ENCODE measurements around the gene FBXL17.

The FBXL17 gene

GRCh38 chr5:108334225-108334624 lies 47.7 kb downstream of the FBXL17 start:
- TF ChIP-seq CTCF (IDR thresholded peaks at IDR 0.05; ENCODE audit: borderline replicate concordance, control extremely low read depth, extremely low read depth, insufficient read depth, missing control alignments): no peak
- no peak for DNase-seq (ENCODE audit: low spot score)
- in situ Hi-C loops (cut with MboI; ENCODE audit: low sequenced_read_pairs, unreplicated experiment): no loop called here

DNA sequence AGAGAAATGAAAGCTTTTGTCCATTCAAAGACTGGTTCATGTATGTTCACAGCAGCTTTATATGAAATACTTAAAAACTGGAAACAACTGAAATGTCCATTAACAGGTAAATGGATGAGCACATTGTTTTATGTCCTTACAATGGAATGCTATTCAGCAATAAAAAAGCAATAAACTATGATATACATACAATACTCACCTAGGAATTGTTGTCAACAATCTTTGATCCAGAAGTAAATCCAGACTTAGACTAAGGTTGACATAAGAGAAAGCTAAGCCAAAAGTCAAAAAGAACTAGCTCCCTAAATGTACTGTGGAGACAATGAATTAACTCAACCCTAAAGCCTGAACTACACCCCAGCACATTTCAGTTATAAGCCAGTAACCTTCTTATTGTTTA lies 54.9 kb downstream of the FBXL17 start:
- in situ Hi-C loops (cut with MboI; ENCODE audit: low sequenced_read_pairs, unreplicated experiment): no loop called here
- no peak for TF ChIP-seq CTCF (IDR thresholded peaks at IDR 0.05; ENCODE audit: borderline replicate concordance, control extremely low read depth, extremely low read depth, insufficient read depth, missing control alignments)

DNA sequence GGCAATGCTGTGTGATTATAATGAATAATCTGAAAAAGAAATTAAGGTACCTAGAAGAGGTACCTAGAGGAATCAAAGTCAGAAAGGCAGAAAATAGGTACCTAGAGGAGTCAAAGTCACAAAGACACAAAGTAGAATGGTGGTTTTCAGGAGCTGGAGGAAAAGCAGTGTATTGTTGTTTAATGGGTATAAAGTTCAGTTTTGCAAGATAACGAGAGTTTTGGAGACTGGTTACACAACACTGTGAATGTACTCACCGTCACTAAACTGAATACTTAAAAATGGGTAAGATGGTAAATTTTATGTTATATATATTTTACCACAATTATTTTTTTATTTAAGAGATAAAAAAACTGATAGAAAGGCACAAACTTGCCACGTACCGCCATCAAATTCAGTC lies 57.0 kb downstream of the FBXL17 start:
- no peak for DNase-seq (ENCODE audit: low spot score)
- in situ Hi-C loops (cut with MboI; ENCODE audit: low sequenced_read_pairs, unreplicated experiment): no loop called here
- no peak for TF ChIP-seq CTCF (IDR thresholded peaks at IDR 0.05; ENCODE audit: borderline replicate concordance, control extremely low read depth, extremely low read depth, insufficient read depth, missing control alignments)

More for the DNA sequence above, 54.9 kb downstream of the FBXL17 start:
- no peak for DNase-seq (ENCODE audit: low spot score)

DNA sequence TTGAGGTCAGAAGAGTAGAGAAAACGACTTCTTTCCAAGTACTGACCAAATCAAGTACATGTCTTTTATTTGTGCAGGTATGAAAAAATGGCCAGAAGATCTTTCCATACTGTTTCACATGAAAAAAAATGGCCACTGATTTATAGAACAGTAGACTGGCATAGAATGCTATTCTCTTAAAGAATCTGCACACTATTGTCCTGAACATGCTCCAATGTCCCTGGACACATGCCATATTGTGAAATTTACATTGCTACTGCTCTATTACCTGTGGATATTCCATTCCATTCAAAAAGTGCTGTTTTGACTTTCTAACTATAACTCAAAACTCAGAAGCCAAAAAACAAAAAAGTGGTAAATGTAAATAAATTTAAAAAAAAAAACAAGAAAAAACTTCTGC lies 60.6 kb downstream of the FBXL17 start:
- no peak for DNase-seq (ENCODE audit: low spot score)
- in situ Hi-C loops (cut with MboI; ENCODE audit: low sequenced_read_pairs, unreplicated experiment): no loop called here
- no peak for TF ChIP-seq CTCF (IDR thresholded peaks at IDR 0.05; ENCODE audit: borderline replicate concordance, control extremely low read depth, extremely low read depth, insufficient read depth, missing control alignments)

GRCh38 chr5:108320231-108320630 lies 61.7 kb downstream of the FBXL17 start:
- in situ Hi-C loops (cut with MboI; ENCODE audit: low sequenced_read_pairs, unreplicated experiment): no loop called here
- DNase-seq (ENCODE audit: low spot score): no peak

GRCh38 chr5:108315829-108316228 lies 66.1 kb downstream of the FBXL17 start:
- DNase-seq (ENCODE audit: low spot score): no peak
- in situ Hi-C loops (cut with MboI; ENCODE audit: low sequenced_read_pairs, unreplicated experiment): no loop called here
- TF ChIP-seq CTCF (IDR thresholded peaks at IDR 0.05; ENCODE audit: borderline replicate concordance, control extremely low read depth, extremely low read depth, insufficient read depth, missing control alignments): no peak

More at GRCh38 chr5:108320231-108320630, 61.7 kb downstream of the FBXL17 start:
- TF ChIP-seq CTCF (IDR thresholded peaks at IDR 0.05; ENCODE audit: borderline replicate concordance, control extremely low read depth, extremely low read depth, insufficient read depth, missing control alignments): no peak

- in situ Hi-C loops (cut with MboI; ENCODE audit: low sequenced_read_pairs, unreplicated experiment): no loop called here
- no peak for DNase-seq (ENCODE audit: low spot score)
- TF ChIP-seq CTCF (IDR thresholded peaks at IDR 0.05; ENCODE audit: borderline replicate concordance, control extremely low read depth, extremely low read depth, insufficient read depth, missing control alignments): no peak
Measured at GRCh38 chr5:108312258-108312657, 69.6 kb downstream of the FBXL17 start.

All from GM13976 (cell line).